GM23248 (cell line): Measurements from ENCODE around the gene MPST.

Experiments
- EZH2 ChIP-seq: fragments of 200-600 bp; sonication (generic); IDR thresholded peaks from 2 replicates; pipeline ENCODE4 v1.6.1; 2018; ENCODE audit warnings: antibody characterized with exemption, mild to moderate bottlenecking; ENCODE audit not compliant: insufficient read depth, poor library complexity, severe bottlenecking
- EZH2phosphoT487 ChIP-seq: fragments of 200-600 bp; sonication (generic); IDR thresholded peaks from 2 replicates; pipeline ENCODE4 v1.6.1; 2018; ENCODE audit warnings: antibody characterized with exemption, moderate library complexity, mild to moderate bottlenecking, low read depth; ENCODE audit not compliant: insufficient read depth

- TF ChIP-seq EZH2: no peak
- no peak for TF ChIP-seq EZH2phosphoT487
Measured at GRCh38 chr22:37023743-37024338, 4.3 kb downstream of the MPST start.
